Keratinocyte (primary cell): ENCODE measurements around the gene ZBTB17. TPM values are rescaled to one million over a fixed set of nuclear protein-coding genes. Genes with fewer than 3 reads are reported as not detected.

ENCODE experiments used
- DNase-seq: peaks from one replicate; pipeline ENCODE4 v3.0.0-alpha.2; 2011; ENCODE audit warnings: low read depth, missing footprints, low spot score
- FAIRE-seq: peaks from 2 replicates; lab custom pipeline; 2011; peaks lifted over from hg19 to GRCh38; lab: Jason Lieb, UNC
- H2AFZ ChIP-seq: 2 replicates; pipeline ENCODE4 v1.6.0; 2012; ENCODE audit warnings: low read length, control low read depth, inconsistent platforms; ENCODE audit not compliant: control insufficient read depth
- H3K27ac ChIP-seq: 2 replicates; pipeline ENCODE4 v1.5.1; 2011; ENCODE audit warnings: low read length; ENCODE audit not compliant: control insufficient read depth, insufficient read depth
- H3K27me3 ChIP-seq: 3 replicates; pipeline ENCODE4 v1.6.0; 2011; ENCODE audit warnings: low read length; ENCODE audit not compliant: control insufficient read depth, insufficient read depth; ENCODE audit errors: extremely low read depth
- H3K36me3 ChIP-seq, 2 experiments: 2 replicates in 1 of 2; 3 replicates in 1 of 2; pipeline ENCODE4 v1.5.1; 2011; ENCODE audit warnings: low read length in 2 of 2, mild to moderate bottlenecking in 1 of 2; ENCODE audit not compliant: control insufficient read depth in 2 of 2, insufficient read depth in 2 of 2; ENCODE audit errors: extremely low read depth in 1 of 2
- H3K4me1 ChIP-seq: 3 replicates; pipeline ENCODE4 v1.5.1; 2011; ENCODE audit warnings: low read length; ENCODE audit not compliant: control insufficient read depth, insufficient read depth; ENCODE audit errors: extremely low read depth
- H3K4me2 ChIP-seq: 3 replicates; pipeline ENCODE4 v1.6.0; 2011; ENCODE audit warnings: low read depth, low read length; ENCODE audit not compliant: control insufficient read depth, insufficient read depth; ENCODE audit errors: extremely low read depth
- H3K4me3 ChIP-seq, 3 experiments: fragments of 200-600 bp in 1 of 3; sonication (generic) in 1 of 3; 2 replicates in 2 of 3; 3 replicates in 1 of 3; pipeline ENCODE4 v1.5.1; 2011 to 2016; ENCODE audit warnings: low read length in 3 of 3, mild to moderate bottlenecking in 3 of 3, control low read depth in 2 of 3, inconsistent platforms in 1 of 3, low read depth in 1 of 3, mixed read lengths in 1 of 3, mixed run types in 1 of 3, moderate library complexity in 1 of 3; ENCODE audit not compliant: control insufficient read depth in 2 of 3, insufficient read depth in 2 of 3; ENCODE audit errors: extremely low read depth in 1 of 3
- H3K79me2 ChIP-seq: 2 replicates; pipeline ENCODE4 v1.6.0; 2012; ENCODE audit warnings: low read length; ENCODE audit not compliant: control insufficient read depth, insufficient read depth
- H3K9ac ChIP-seq: 3 replicates; pipeline ENCODE4 v1.6.0; 2011; ENCODE audit warnings: low read length; ENCODE audit not compliant: control insufficient read depth, insufficient read depth; ENCODE audit errors: extremely low read depth
- H3K9me1 ChIP-seq: 3 replicates; pipeline ENCODE4 v1.6.0; 2011; ENCODE audit warnings: low read length; ENCODE audit not compliant: control insufficient read depth, insufficient read depth; ENCODE audit errors: extremely low read depth
- H3K9me3 ChIP-seq: 2 replicates; pipeline ENCODE4 v1.5.1; 2012; ENCODE audit warnings: low read depth, low read length; ENCODE audit not compliant: control insufficient read depth
- H4K20me1 ChIP-seq: 3 replicates; pipeline ENCODE4 v1.6.0; 2011; ENCODE audit warnings: low read length; ENCODE audit not compliant: control insufficient read depth, insufficient read depth; ENCODE audit errors: extremely low read depth
- EZH2 ChIP-seq: IDR thresholded peaks from one replicate; pipeline ENCODE4 v1.6.1; 2012; ENCODE audit warnings: inconsistent platforms, mild to moderate bottlenecking, low read length, moderate library complexity
- dilution Hi-C: fragments of 300-500 bp; cut with MboI; formaldehyde crosslinking; loops from one replicate; pipeline ENCODE4 v1.7.0; 2020; ENCODE audit warnings: low sequenced_read_pairs; ENCODE audit not compliant: extremely low pct_ligation_motif_present
- polyA plus RNA-seq, 5 experiments: library from polyadenylated mRNA; depleted of rRNA in 3 of 5; stranded (reverse) in 3 of 5; stranded (forward) in 1 of 5; unstranded in 1 of 5; fragments of >200 nt; gene quantifications; 1 replicate in 1 of 5; 2 replicates in 3 of 5; 3 replicates in 1 of 5; pipeline versions ENCODE4 v1.2.1 to v1.2.3, GENCODE V29; 2011 to 2012; ENCODE audit warnings: missing spikeins in 2 of 5, low read depth in 1 of 5, low replicate concordance in 1 of 5
- TF ChIP-seq, protein P1 (sequence below), 3 experiments: IDR thresholded peaks in 1 of 3; conservative IDR thresholded peaks in 1 of 3; optimal IDR thresholded peaks in 1 of 3; 2 replicates in 2 of 3; 3 replicates in 1 of 3; pipeline versions ENCODE3 to v1.5.1; 2011; ENCODE audit warnings: low read length in 3 of 3, mild to moderate bottlenecking in 3 of 3, moderate library complexity in 2 of 3, control low read depth in 1 of 3, inconsistent platforms in 1 of 3; ENCODE audit not compliant: insufficient read depth in 2 of 3; ENCODE audit errors: extremely low read depth in 1 of 3

Gene ZBTB17
- polyA plus RNA-seq, 1 donor (not counting 4 experiments of a cell fraction or from before 2014, with no cell fraction given): 18.4 TPM

DNA sequence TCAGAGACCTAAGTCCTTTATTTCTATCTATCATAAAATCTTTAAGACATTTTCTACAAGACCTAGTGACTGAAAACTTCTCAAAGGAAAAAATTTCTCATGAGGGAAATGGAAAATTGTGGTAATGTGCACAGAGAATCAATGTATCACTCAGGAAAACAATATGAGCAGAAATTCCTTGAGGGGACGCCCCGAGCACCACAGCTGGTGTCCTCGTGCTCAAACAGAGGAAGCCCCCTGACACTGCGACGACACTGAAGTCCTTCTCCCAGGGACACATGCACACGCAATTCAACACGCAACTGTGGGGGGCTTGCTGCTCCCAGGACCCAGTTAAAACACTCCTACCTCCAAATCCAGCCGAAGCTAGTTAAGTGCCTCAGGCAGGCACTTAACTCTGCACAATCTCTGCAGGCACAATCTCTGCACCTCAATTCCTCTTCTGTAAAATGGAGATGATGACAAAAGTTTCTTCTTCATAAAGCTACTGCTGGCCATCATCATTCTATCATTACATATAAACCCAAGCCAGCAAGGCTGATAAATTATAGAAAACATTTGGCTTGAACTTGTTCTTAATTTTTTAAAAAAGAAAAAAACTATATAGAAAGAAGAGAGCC lies 16.0 kb downstream of the ZBTB17 start:
- no peak for FAIRE-seq
- H3K79me2 ChIP-seq: peaks cover 53% of the 10 kb centered on the region

DNA sequence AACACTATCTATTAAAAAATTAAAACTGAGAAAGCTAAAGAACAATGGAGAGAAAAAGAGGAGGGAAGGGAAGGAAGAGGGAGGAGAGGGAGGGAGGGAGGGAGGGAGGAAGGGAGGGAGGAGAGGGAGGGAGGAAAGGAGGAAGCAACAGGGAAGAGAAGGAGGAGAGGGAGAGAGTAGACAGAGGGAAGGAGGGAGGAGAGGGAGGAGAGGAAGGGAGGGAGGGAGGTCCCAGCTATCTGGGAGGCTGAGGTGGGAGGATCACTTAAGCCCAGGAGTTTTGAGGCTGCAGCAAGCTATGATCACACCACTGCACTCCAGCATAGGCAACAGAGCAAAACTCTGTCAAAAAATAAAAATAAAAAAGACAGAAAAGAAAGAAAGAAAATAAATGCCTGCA lies 16.5 kb downstream of the ZBTB17 start:
- H3K4me1 ChIP-seq: peaks cover 13% of the 10 kb centered on the region
- peaks cover 4% of the 10 kb centered on the region in 2 experiments for H3K36me3 ChIP-seq
- DNase-seq: no peak
- H2AFZ ChIP-seq: no peak overlapping the region
- no peaks in the 10 kb centered on the region for H3K27me3 ChIP-seq
- no peaks in the 10 kb centered on the region for H4K20me1 ChIP-seq
- no peak for FAIRE-seq
- H3K9me1 ChIP-seq: no peaks in the 10 kb centered on the region
- H3K27ac ChIP-seq: no peak overlapping the region
- no peak overlapping the region for H3K9ac ChIP-seq
- no peak overlapping the region for H3K4me2 ChIP-seq
- dilution Hi-C loops: no loop called here
- H3K9me3 ChIP-seq: no peaks in the 10 kb centered on the region
- TF ChIP-seq EZH2: no peak
- TF ChIP-seq, protein P1, sequence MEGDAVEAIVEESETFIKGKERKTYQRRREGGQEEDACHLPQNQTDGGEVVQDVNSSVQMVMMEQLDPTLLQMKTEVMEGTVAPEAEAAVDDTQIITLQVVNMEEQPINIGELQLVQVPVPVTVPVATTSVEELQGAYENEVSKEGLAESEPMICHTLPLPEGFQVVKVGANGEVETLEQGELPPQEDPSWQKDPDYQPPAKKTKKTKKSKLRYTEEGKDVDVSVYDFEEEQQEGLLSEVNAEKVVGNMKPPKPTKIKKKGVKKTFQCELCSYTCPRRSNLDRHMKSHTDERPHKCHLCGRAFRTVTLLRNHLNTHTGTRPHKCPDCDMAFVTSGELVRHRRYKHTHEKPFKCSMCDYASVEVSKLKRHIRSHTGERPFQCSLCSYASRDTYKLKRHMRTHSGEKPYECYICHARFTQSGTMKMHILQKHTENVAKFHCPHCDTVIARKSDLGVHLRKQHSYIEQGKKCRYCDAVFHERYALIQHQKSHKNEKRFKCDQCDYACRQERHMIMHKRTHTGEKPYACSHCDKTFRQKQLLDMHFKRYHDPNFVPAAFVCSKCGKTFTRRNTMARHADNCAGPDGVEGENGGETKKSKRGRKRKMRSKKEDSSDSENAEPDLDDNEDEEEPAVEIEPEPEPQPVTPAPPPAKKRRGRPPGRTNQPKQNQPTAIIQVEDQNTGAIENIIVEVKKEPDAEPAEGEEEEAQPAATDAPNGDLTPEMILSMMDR (optimal IDR thresholded peaks at IDR 0.05 in 1 of 3, IDR thresholded peaks at IDR 0.05 in 1 of 3, conservative IDR thresholded peaks at IDR 0.05 in 1 of 3; ENCODE audit: extremely low read depth in 1 of 3, insufficient read depth in 2 of 3, low read length in 3 of 3): no peak
- H3K4me3 ChIP-seq: no peak overlapping the region
- H3K79me2 ChIP-seq: peaks cover 57% of the 10 kb centered on the region

More for the DNA sequence above, 16.0 kb downstream of the ZBTB17 start:
- Histone ChIP-seq H3K9me1 (no peaks in the 10 kb centered on the region), H3K27me3 (no peaks in the 10 kb centered on the region), H4K20me1 (no peaks in the 10 kb centered on the region), H3K4me1 (peaks cover 12% of the 10 kb centered on the region), H3K36me3 (peaks cover 4% of the 10 kb centered on the region in 2 experiments), H3K4me2 (no peak overlapping the region), H2AFZ (no peak overlapping the region), H3K9ac (no peak overlapping the region), H3K9me3 (no peaks in the 10 kb centered on the region), H3K27ac (no peak overlapping the region), H3K4me3 (no peak overlapping the region)
- dilution Hi-C loops: no loop called here
- no peak for DNase-seq
- TF ChIP-seq EZH2: no peak
- TF ChIP-seq, protein P1 (optimal IDR thresholded peaks at IDR 0.05 in 1 of 3, IDR thresholded peaks at IDR 0.05 in 1 of 3, conservative IDR thresholded peaks at IDR 0.05 in 1 of 3; ENCODE audit: extremely low read depth in 1 of 3, insufficient read depth in 2 of 3, low read length in 3 of 3): no peak
